ENCODE data around the gene LRRC70.
"Not testable (repeated sequence)": the region's sequence is repeated elsewhere in the genome, so short reads cannot be mapped to it uniquely, and the experiment has no call there.

The LRRC70 gene

GRCh38 chr5:62578540-62578939 is at the start of gene LRRC70:
Gene LRRC70 (plus strand): TSS chr5:62578819. CDS start chr5:62579439, 620 bp downstream.
- no peak for DNase-seq (ENCODE audit: low read depth in 3 of 3, low spot score in 1 of 3)

- no peak for DNase-seq (ENCODE audit: low read depth in 3 of 3, low spot score in 1 of 3)
Observed at GRCh38 chr5:62533597-62533996, 45.0 kb upstream of the LRRC70 start.

- no peak for DNase-seq (ENCODE audit: low read depth in 3 of 3, low spot score in 1 of 3)
Observed at GRCh38 chr5:62534461-62535236, 44.0 kb upstream of the LRRC70 start.

- no peak for DNase-seq (ENCODE audit: low read depth in 3 of 3, low spot score in 1 of 3)
Observed at GRCh38 chr5:62536232-62536631, 42.4 kb upstream of the LRRC70 start.

GRCh38 chr5:62536783-62537182 is 41.8 kb upstream of the LRRC70 start:
- no peak for DNase-seq (ENCODE audit: low read depth in 3 of 3, low spot score in 1 of 3)

- DNase-seq (ENCODE audit: low read depth in 3 of 3, low spot score in 1 of 3): no peak
Observed at GRCh38 chr5:62538017-62538942, 40.3 kb upstream of the LRRC70 start.

GRCh38 chr5:62542720-62543119 is 35.9 kb upstream of the LRRC70 start:
- no peak for DNase-seq (ENCODE audit: low read depth in 3 of 3, low spot score in 1 of 3)

GRCh38 chr5:62547945-62548630 is 30.5 kb upstream of the LRRC70 start:
- DNase-seq (ENCODE audit: low read depth in 3 of 3, low spot score in 1 of 3): no peak

GRCh38 chr5:62550103-62550502 is 28.5 kb upstream of the LRRC70 start:
- no peak for DNase-seq (ENCODE audit: low read depth in 3 of 3, low spot score in 1 of 3)

GRCh38 chr5:62555930-62556329 is 22.7 kb upstream of the LRRC70 start:
- DNase-seq (ENCODE audit: low read depth in 3 of 3, low spot score in 1 of 3): no peak

- no peak for DNase-seq (ENCODE audit: low read depth in 3 of 3, low spot score in 1 of 3)
Observed at GRCh38 chr5:62558941-62559340, 19.7 kb upstream of the LRRC70 start.

GRCh38 chr5:62560786-62561185 is 17.8 kb upstream of the LRRC70 start:
- DNase-seq (ENCODE audit: low read depth in 3 of 3, low spot score in 1 of 3): no peak

GRCh38 chr5:62561896-62562295 is 16.7 kb upstream of the LRRC70 start:
- no peak for DNase-seq (ENCODE audit: low read depth in 3 of 3, low spot score in 1 of 3)

- DNase-seq (ENCODE audit: low read depth in 3 of 3, low spot score in 1 of 3): no peak
Observed at GRCh38 chr5:62562867-62563266, 15.8 kb upstream of the LRRC70 start.

GRCh38 chr5:62564101-62564500 is 14.5 kb upstream of the LRRC70 start:
- DNase-seq (ENCODE audit: low read depth in 3 of 3, low spot score in 1 of 3): no peak

GRCh38 chr5:62565740-62566139 is 12.9 kb upstream of the LRRC70 start:
- DNase-seq (ENCODE audit: low read depth in 3 of 3, low spot score in 1 of 3): not testable (repeated sequence)

- DNase-seq (ENCODE audit: low read depth in 3 of 3, low spot score in 1 of 3): no peak
Observed at GRCh38 chr5:62568143-62568542, 10.5 kb upstream of the LRRC70 start.

- DNase-seq (ENCODE audit: low read depth in 3 of 3, low spot score in 1 of 3): no peak
Observed at GRCh38 chr5:62568800-62569432, 9.7 kb upstream of the LRRC70 start.

- DNase-seq (ENCODE audit: low read depth in 3 of 3, low spot score in 1 of 3): no peak
Observed at GRCh38 chr5:62569470-62569869, 9.1 kb upstream of the LRRC70 start.

- DNase-seq (ENCODE audit: low read depth in 3 of 3, low spot score in 1 of 3): no peak
Observed at GRCh38 chr5:62572918-62573514, 5.6 kb upstream of the LRRC70 start.

GRCh38 chr5:62574599-62574998 is 4.0 kb upstream of the LRRC70 start:
- DNase-seq (ENCODE audit: low read depth in 3 of 3, low spot score in 1 of 3): no peak

Measured in stimulated activated CD4-positive, alpha-beta T cell treated with anti-CD3 and anti-CD28 coated beads, TNF-alpha, amount 100 ng/mL, for 1 hour (primary cell).